ENCODE results near the gene MINDY4. TPM values are rescaled to one million over a fixed set of nuclear protein-coding genes. Genes with fewer than 3 reads are reported as not detected.

The MINDY4 gene
- total RNA-seq, 1 experiment from 2014 or later: 3.0 TPM

DNA sequence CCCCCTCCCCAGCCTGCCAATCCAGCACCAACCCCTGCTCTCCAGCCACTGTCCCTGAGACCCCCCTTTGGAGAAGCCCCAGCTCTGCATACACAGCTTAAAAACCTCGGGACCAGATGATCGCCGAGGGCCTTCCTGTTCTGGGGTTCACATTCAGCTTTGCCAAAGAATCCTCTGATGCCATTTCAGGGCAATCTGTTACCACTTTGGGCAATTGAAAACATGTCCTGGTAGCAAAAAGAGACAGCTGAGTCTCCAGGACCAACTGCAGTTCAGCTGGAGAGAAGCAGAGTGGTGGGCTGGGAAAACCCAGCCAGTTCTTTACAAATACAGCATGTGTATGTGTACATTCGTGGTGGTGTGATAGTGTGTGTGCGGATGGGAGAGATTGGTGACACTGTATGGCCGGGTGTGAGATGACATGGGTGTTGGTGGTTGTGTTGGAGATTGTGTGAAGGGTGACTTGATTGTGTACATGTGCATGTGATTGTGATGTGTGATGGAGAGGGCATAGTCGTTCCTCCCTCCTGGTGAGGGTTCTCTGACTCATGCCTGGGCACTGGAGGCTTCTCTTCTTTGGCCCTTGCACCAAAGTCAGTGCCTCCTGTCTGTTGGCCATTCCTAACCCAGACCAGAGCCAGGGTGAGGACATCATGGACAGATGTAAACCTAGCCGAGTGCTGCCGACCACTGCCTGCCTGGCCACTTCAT is 91.9 kb downstream of the MINDY4 start:
- ATAC-seq: no peak

DNA sequence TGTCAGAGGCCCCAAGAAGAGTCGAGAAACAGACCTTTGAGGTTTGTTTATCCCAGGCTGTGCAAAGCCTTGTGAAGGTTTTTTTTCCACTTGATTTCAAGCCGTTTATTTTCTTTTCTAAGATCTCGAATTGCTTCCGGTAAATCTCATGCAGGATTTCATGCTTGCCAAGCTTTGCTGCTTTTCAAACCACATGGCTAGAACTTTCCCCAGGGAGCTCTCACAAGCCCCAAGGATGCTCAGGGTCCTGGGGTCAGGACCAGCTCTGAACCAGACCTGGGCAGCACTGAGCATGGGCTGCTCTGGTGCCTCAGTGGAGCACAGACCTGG is 92.5 kb downstream of the MINDY4 start:
- Histone ChIP-seq H3K79me2 (ENCODE audit: low read length) (no peaks in the 10 kb centered on the region), H3F3A (ENCODE audit: low read length, unreplicated experiment) (no peaks in the 10 kb centered on the region), H2AFZ (ENCODE audit: low read length) (no peak overlapping the region), H3K9ac (ENCODE audit: low read length) (no peak overlapping the region), H3K4me3 (ENCODE audit: low read length) (no peak overlapping the region), H3K36me3 (ENCODE audit: low read depth, low read length) (no peaks in the 10 kb centered on the region), H3K27me3 (ENCODE audit: low read length) (no peaks in the 10 kb centered on the region), H3K4me1 (ENCODE audit: insufficient read depth, low read length) (no peaks in the 10 kb centered on the region), H3K9me2 (replicated peaks; ENCODE audit: low read length) (no peaks in the 10 kb centered on the region), H3K27ac (ENCODE audit: low read length) (no peak overlapping the region), H4K20me1 (ENCODE audit: low read length) (no peaks in the 10 kb centered on the region), H3K9me3 (ENCODE audit: low read length) (no peaks in the 10 kb centered on the region), H3K4me2 (ENCODE audit: low read length) (no peak overlapping the region)
- POLR2A ChIA-PET (ENCODE audit: unreplicated experiment): no interaction called here
- intact Hi-C loops (cut with micrococcal nuclease): no loop called here
- ATAC-seq (no peak), DNase-seq (no peak)
- CTCF ChIA-PET: no interaction called here
- no peak for TF ChIP-seq EZH2 (IDR thresholded peaks at IDR 0.05; ENCODE audit: low read length, unreplicated experiment)
- TF ChIP-seq CTCF (conservative IDR thresholded peaks at IDR 0.05; ENCODE audit: low read depth, low read length): no peak
- TF ChIP-seq EZH2phosphoT487 (IDR thresholded peaks at IDR 0.05; ENCODE audit: borderline replicate concordance, low read length): no peak
- no TSS peak for BruUV-seq (replicated peaks)

More for the DNA sequence above, 91.9 kb downstream of the MINDY4 start:
- intact Hi-C loops (cut with micrococcal nuclease): no loop called here
- H3K79me2 ChIP-seq (ENCODE audit: low read length): no peaks in the 10 kb centered on the region
- H3K9me2 ChIP-seq (replicated peaks; ENCODE audit: low read length): no peaks in the 10 kb centered on the region
- no peak overlapping the region for H3K9ac ChIP-seq (ENCODE audit: low read length)
- ChIA-PET CTCF (interaction anchor here (0.6 kb wide), 1 partner anchor 117 kb away, joined by 3 read pairs; no protein-coding TSS in a partner anchor), POLR2A (ENCODE audit: unreplicated experiment) (no interaction called here)
- TF ChIP-seq EZH2 (IDR thresholded peaks at IDR 0.05; ENCODE audit: low read length, unreplicated experiment): no peak
- TF ChIP-seq CTCF (conservative IDR thresholded peaks at IDR 0.05; ENCODE audit: low read depth, low read length): no peak
- TF ChIP-seq EZH2phosphoT487 (IDR thresholded peaks at IDR 0.05; ENCODE audit: borderline replicate concordance, low read length): no peak
- no peak overlapping the region for H3K4me3 ChIP-seq (ENCODE audit: low read length)
- no peak overlapping the region for H3K4me2 ChIP-seq (ENCODE audit: low read length)
- no peaks in the 10 kb centered on the region for H3K27me3 ChIP-seq (ENCODE audit: low read length)
- no peaks in the 10 kb centered on the region for H4K20me1 ChIP-seq (ENCODE audit: low read length)
- no peaks in the 10 kb centered on the region for H3K36me3 ChIP-seq (ENCODE audit: low read depth, low read length)
- no peaks in the 10 kb centered on the region for H3K9me3 ChIP-seq (ENCODE audit: low read length)
- no peaks in the 10 kb centered on the region for H3F3A ChIP-seq (ENCODE audit: low read length, unreplicated experiment)
- H3K27ac ChIP-seq (ENCODE audit: low read length): no peak overlapping the region
- no peaks in the 10 kb centered on the region for H3K4me1 ChIP-seq (ENCODE audit: insufficient read depth, low read length)
- no TSS peak for BruUV-seq (replicated peaks)
- no peak for DNase-seq
- H2AFZ ChIP-seq (ENCODE audit: low read length): no peak overlapping the region

- ChIA-PET POLR2A (ENCODE audit: unreplicated experiment) (no interaction called here), CTCF (no interaction called here)
- ATAC-seq (no peak), DNase-seq (no peak)
- no peak overlapping the region for H3K4me3 ChIP-seq (ENCODE audit: low read length)
- BruUV-seq (replicated peaks): no TSS peak
- H3K27me3 ChIP-seq (ENCODE audit: low read length): no peaks in the 10 kb centered on the region
- H2AFZ ChIP-seq (ENCODE audit: low read length): no peak overlapping the region
- no peaks in the 10 kb centered on the region for H3K9me3 ChIP-seq (ENCODE audit: low read length)
- H4K20me1 ChIP-seq (ENCODE audit: low read length): no peaks in the 10 kb centered on the region
- no peaks in the 10 kb centered on the region for H3K79me2 ChIP-seq (ENCODE audit: low read length)
- no peaks in the 10 kb centered on the region for H3F3A ChIP-seq (ENCODE audit: low read length, unreplicated experiment)
- H3K27ac ChIP-seq (ENCODE audit: low read length): no peak overlapping the region
- TF ChIP-seq CTCF (conservative IDR thresholded peaks at IDR 0.05; ENCODE audit: low read depth, low read length) (no peak), EZH2phosphoT487 (IDR thresholded peaks at IDR 0.05; ENCODE audit: borderline replicate concordance, low read length) (no peak), EZH2 (IDR thresholded peaks at IDR 0.05; ENCODE audit: low read length, unreplicated experiment) (no peak)
- H3K4me1 ChIP-seq (ENCODE audit: insufficient read depth, low read length): no peaks in the 10 kb centered on the region
- no peaks in the 10 kb centered on the region for H3K9me2 ChIP-seq (replicated peaks; ENCODE audit: low read length)
- no peak overlapping the region for H3K9ac ChIP-seq (ENCODE audit: low read length)
- intact Hi-C loops (cut with micrococcal nuclease): no loop called here
- no peaks in the 10 kb centered on the region for H3K36me3 ChIP-seq (ENCODE audit: low read depth, low read length)
- no peak overlapping the region for H3K4me2 ChIP-seq (ENCODE audit: low read length)
Observed at GRCh38 chr7:30864101-30864500, 92.9 kb downstream of the MINDY4 start.

Measured in PC-3 (cell line).